ENCODE measurements around the gene ADAMTSL5.

ADAMTSL5 gene

GRCh38 chr19:1526066-1526778 lies 13.4 kb upstream of the ADAMTSL5 start:
- H3K27ac ChIP-seq, result no peak overlapping the region
- no peak for DNase-seq (ENCODE audit: low spot score)
- ChIA-PET POLR2A (ENCODE audit: low non-redundant PET) (no interaction called here), CTCF (interaction anchor here (0.6 kb wide), 1 partner anchor 12 kb away, joined by 3 read pairs; no protein-coding TSS in a partner anchor)
- TF ChIP-seq, protein P1, sequence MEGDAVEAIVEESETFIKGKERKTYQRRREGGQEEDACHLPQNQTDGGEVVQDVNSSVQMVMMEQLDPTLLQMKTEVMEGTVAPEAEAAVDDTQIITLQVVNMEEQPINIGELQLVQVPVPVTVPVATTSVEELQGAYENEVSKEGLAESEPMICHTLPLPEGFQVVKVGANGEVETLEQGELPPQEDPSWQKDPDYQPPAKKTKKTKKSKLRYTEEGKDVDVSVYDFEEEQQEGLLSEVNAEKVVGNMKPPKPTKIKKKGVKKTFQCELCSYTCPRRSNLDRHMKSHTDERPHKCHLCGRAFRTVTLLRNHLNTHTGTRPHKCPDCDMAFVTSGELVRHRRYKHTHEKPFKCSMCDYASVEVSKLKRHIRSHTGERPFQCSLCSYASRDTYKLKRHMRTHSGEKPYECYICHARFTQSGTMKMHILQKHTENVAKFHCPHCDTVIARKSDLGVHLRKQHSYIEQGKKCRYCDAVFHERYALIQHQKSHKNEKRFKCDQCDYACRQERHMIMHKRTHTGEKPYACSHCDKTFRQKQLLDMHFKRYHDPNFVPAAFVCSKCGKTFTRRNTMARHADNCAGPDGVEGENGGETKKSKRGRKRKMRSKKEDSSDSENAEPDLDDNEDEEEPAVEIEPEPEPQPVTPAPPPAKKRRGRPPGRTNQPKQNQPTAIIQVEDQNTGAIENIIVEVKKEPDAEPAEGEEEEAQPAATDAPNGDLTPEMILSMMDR (conservative IDR thresholded peaks at IDR 0.05; ENCODE audit: low read depth), result no peak

- no peak for DNase-seq (ENCODE audit: low spot score)
- CTCF ChIA-PET, result no interaction called here
- POLR2A ChIA-PET (ENCODE audit: low non-redundant PET), result no interaction called here
Measured at GRCh38 chr19:1525343-1525742, 12.5 kb upstream of the ADAMTSL5 start.

DNA sequence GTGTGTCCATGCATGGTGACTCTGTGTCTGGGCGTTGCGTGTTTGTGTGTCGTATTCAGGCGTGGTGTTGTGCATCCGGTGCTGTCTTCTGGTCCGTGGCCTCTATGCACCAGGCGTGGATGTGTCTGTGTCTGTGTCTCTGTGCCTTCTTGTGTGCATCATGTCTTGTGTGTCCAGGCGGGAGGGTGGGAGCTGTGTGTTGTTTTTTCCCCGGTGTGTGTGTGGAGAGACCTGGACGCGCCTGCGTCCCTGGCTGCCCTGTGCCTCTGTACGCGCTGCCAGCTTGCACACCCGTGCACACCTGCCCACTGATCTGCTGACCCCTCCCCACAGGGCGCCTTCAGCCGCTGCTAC lies 12.1 kb upstream of the ADAMTSL5 start:
- no peak for DNase-seq (ENCODE audit: low spot score)
- TF ChIP-seq, protein P1 (conservative IDR thresholded peaks at IDR 0.05; ENCODE audit: low read depth), result no peak
- no peak overlapping the region for H3K27ac ChIP-seq
- CTCF ChIA-PET, result no interaction called here
- POLR2A ChIA-PET (ENCODE audit: low non-redundant PET), result interaction anchor here (0.5 kb wide), 1 partner anchor 122 kb away, joined by 4 read pairs; no protein-coding TSS in a partner anchor

More at GRCh38 chr19:1525343-1525742, 12.5 kb upstream of the ADAMTSL5 start:
- no peak overlapping the region for H3K27ac ChIP-seq
- TF ChIP-seq, protein P1 (conservative IDR thresholded peaks at IDR 0.05; ENCODE audit: low read depth), result no peak

- H3K27ac ChIP-seq, result no peak overlapping the region
- TF ChIP-seq, protein P1 (conservative IDR thresholded peaks at IDR 0.05; ENCODE audit: low read depth), result no peak
- no peak for DNase-seq (ENCODE audit: low spot score)
- CTCF ChIA-PET, result interaction anchor here (0.6 kb wide), 1 partner anchor 104 kb away, joined by 3 read pairs; no protein-coding TSS in a partner anchor
- POLR2A ChIA-PET (ENCODE audit: low non-redundant PET), result interaction anchor here (0.5 kb wide), 1 partner anchor 121 kb away, joined by 4 read pairs; no protein-coding TSS in a partner anchor
Measured at GRCh38 chr19:1524287-1524971, 11.6 kb upstream of the ADAMTSL5 start.

- TF ChIP-seq, protein P1 (conservative IDR thresholded peaks at IDR 0.05; ENCODE audit: low read depth), result no peak
- H3K27ac ChIP-seq, result no peak within 1 kb of the TSS
- ChIA-PET POLR2A (ENCODE audit: low non-redundant PET) (no interaction called here), CTCF (interaction anchor here (0.6 kb wide), 1 partner anchor 105 kb away, joined by 3 read pairs; no protein-coding TSS in a partner anchor)
- no peak for DNase-seq (ENCODE audit: low spot score)
Measured at GRCh38 chr19:1523412-1524286, 10.8 kb upstream of the ADAMTSL5 start, which contains the start of gene PLK5. PLK5 (plus strand) TSS chr19:1524077; CDS start chr19:1526997, 2,920 bp downstream.

DNA sequence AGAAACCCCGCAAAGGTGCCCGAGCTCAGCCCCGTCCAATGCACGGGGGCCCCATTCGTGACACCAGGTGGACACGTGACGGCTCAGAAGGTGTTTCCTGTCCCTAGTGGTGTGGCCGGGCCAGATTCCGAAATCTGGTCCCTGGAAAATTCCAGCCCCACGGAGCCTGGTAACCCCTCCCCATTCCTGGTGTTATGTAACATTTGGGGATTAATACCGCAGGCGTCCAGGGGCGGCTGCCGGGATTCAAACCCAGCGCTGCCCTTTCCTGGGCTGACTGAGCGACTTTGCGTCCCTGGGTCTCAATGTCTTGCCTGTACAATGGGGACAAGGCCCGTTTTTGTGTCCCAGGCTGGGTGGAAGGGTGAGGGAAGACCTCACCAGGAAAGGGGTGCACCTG lies 10.0 kb upstream of the ADAMTSL5 start:
- TF ChIP-seq, protein P1 (conservative IDR thresholded peaks at IDR 0.05; ENCODE audit: low read depth), result no peak
- POLR2A ChIA-PET (ENCODE audit: low non-redundant PET), result no interaction called here
- CTCF ChIA-PET, result interaction anchor here (0.6 kb wide), 2 partner anchors 52 to 85 kb away, joined by 3 to 4 read pairs; no protein-coding TSS in a partner anchor
- no peak for DNase-seq (ENCODE audit: low spot score)
- no peak overlapping the region for H3K27ac ChIP-seq

Data from RWPE1 (cell line).